Transverse colon (tissue), 4 donors: ENCODE measurements around the gene STYXL2.

Source experiments
- CTCF ChIP-seq, 5 experiments: fragments of 200-600 bp in 3 of 5; fragments of 450-650 bp in 2 of 5; sonication (generic) in 3 of 5; IDR thresholded peaks; 1 replicate in 2 of 5; 2 replicates in 3 of 5; pipeline ENCODE4 v1.5.1; 2016 to 2017; ENCODE audit warnings: antibody characterized with exemption in 5 of 5, inconsistent platforms in 3 of 5, mild to moderate bottlenecking in 2 of 5, moderate library complexity in 1 of 5
- EP300 ChIP-seq: sonication (generic); formaldehyde crosslinking; IDR thresholded peaks from one replicate; pipeline ENCODE4 v1.6.1; 2017; ENCODE audit warnings: antibody characterized with exemption, low read depth
- POLR2A ChIP-seq: fragments of 450-650 bp; IDR thresholded peaks from one replicate; pipeline ENCODE4 v1.6.1; 2016; ENCODE audit warnings: antibody characterized with exemption, mild to moderate bottlenecking, moderate library complexity
- POLR2AphosphoS5 ChIP-seq, 3 donors: sonication (generic); formaldehyde crosslinking; IDR thresholded peaks; one replicate each; pipeline ENCODE4 v1.6.1; 2016; ENCODE audit warnings: antibody characterized with exemption in 3 of 3

GRCh38 chr1:167130829-167131510 lies 37.1 kb downstream of the STYXL2 start:
- no peak for TF ChIP-seq CTCF (IDR thresholded peaks at IDR 0.05)
- TF ChIP-seq POLR2AphosphoS5 (IDR thresholded peaks at IDR 0.05) = no peak
- TF ChIP-seq EP300 = no peak
- no peak for TF ChIP-seq POLR2A
